GM21619 (cell line): Measurements from ENCODE around the gene SLC7A10.
"Not testable (repeated sequence)": the region's sequence is repeated elsewhere in the genome, so short reads cannot be mapped to it uniquely, and the experiment has no call there.

Experiments
- ATAC-seq: cut with Tn5 transposase; IDR thresholded peaks from one replicate; pipeline ENCODE4 v1.9.1; 2021; ENCODE audit not compliant: unreplicated experiment

Gene SLC7A10

DNA sequence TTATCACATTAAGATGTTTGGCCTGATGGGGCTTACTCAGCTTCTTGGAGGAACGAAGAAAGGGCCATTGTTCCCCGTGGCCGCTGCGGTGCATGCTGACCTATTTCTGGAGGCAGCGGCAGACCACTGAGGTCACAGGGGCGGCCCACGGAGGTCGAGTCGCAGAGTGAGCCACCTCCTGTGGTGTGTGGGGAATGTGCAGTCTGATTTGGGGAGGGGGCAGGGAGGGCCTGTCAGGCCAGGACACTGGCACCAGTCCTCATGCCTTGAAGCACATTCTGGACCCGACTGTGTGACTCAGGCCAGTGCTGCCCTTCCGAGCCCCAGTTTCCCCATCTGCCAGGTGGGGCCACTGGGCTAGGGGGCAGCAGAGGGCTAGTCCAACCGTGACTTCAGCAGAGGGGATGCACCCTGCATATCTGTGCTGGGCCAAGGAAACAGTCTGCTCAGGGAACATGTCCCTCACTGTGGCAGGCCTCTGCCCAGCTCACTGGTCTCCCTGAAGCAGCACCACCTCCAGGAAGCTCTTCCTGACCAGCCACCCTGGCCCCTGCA, 6.3 kb downstream of the SLC7A10 start:
- no peak for ATAC-seq

DNA sequence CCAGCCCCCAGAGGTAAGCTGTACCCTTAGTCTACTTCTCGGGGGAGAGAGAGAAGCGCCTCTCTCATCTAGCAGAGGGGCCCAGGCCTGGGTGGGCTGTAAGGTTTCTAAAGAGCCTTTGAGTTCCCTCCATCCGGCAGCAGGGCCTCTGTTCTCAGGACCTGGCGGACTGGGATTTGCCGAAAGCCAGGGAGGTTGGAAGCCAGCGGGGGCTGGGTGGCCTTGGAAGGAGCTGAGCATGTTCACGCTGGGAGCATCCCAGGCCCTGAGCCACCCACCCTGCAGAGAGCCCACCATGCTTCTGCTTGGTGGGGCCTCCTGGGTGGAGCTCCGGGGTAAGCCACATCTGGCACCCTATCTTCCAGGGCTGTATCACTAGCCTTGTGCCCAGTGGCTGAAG, 7.8 kb downstream of the SLC7A10 start:
- ATAC-seq = no peak

DNA sequence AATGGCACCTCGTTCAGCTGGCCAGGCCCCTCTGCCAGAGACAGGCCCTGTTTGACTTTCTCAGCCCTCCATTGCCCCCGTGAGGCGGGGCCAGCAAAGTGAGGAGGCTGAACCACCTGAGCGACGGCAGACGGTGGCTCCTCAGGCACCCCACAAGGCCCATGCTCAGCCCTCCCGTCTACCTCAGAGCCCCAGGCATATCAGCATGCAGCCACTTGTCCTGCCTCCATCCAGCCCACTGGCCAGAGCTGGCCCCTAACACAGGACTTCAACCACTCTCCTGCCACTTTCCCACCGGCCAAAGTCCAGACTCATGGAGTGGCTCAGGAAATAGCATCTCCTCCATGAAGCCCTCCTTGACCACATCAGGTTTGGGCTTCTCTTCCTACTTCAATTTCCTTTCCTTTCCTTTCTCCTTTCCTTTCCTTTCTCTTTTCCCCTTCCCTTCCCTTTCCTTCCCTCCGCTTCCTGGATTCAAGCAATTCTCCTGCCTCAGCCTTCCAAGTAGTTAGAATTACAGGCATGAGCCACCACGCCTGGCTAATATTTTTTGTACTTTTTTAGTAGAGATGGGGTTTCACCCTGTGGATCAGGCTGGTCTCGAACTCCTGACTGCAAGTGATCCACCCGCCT, 9.3 kb downstream of the SLC7A10 start:
- ATAC-seq = no peak

DNA sequence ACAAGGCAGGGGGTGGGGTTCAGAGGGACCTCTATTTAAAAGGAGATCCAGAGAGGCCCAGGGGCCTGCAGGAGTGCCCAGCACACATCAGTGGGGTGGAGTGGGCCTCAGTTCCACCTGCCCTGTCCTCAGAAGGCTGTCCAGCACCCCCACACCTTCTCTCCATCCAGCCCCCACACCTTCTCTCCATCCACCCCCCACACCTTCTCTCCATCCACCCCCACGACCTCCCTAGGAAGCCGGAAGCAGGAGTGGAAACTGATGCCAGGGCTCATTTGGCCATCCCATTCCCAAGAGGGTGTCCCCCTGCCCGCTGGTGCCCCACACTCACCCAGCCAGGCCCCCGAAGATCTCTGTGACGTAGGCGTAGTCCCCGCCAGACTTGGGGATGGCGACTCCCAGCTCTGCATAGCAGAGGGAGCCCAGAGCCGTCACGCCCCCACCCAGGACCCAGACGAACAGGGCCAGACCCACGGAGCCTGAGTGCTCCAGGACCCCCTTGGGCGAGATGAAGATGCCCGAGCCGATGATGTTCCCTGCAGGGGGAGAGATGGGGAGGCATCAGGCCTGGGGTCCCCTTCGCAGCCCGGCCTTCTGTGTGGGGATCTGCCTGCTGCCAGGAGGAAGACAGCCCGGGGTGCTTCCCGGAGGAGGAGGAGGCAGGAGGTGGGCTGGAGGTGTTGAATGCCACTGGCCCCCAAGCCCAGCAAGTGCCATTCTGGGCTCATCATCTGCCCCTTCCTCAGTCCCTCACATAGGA, 10.0 kb downstream of the SLC7A10 start:
- no peak for ATAC-seq

DNA sequence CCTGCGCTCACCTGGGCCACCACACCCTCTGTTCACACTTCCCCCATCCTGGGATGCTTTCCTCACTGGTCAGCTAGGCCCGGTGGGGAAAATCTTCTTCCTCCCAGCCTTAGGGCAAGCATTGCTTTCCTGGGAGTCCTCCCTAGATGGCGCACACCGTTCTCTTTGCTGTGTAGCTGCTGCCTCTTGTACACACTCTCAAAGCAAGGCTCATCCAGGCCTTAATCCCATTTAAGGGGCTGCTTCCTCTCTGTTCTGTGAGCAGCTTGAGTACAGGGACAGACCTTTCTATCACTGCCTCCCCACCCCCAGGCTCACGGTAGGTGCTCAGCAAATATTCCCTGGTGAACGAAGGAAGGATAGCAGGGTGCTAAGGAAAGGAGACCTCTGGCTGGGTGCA, 11.1 kb downstream of the SLC7A10 start:
- ATAC-seq = no peak

DNA sequence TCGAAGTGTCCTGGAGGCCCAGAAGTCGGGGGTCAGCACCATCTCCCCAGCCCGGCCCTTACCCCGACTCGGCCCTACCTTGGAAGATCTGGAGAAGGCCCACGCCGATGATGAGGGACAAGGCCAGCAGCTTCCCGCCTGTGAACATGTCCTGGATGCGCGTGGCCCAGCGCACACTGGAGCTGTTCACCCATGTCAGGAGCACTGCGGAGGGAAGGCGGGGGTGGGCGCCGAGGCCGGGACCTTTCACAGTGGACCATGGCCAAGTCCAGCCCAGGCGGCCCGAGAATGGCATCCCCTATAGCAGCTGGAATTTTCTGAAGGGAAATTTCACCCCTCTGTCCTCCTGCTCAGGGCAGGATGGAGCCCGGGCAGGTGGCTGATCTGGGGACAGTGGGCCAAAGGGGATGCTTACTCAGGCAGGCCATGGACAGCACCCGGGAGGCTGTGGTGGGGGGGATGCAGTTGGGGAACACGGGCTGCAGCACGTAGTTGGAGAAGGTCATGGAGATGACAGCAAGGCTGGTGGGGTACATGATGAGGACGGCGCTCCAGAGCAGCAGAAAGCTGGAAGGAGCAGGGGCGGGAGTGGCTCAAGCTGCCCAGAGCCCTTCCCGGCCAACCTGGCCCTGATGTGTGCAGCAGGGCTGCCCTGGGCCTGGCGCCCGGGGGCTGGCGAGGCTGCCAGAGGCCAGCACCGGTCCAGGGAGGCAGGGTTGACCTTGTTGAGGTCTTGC, 13.0 kb downstream of the SLC7A10 start:
- no peak for ATAC-seq

DNA sequence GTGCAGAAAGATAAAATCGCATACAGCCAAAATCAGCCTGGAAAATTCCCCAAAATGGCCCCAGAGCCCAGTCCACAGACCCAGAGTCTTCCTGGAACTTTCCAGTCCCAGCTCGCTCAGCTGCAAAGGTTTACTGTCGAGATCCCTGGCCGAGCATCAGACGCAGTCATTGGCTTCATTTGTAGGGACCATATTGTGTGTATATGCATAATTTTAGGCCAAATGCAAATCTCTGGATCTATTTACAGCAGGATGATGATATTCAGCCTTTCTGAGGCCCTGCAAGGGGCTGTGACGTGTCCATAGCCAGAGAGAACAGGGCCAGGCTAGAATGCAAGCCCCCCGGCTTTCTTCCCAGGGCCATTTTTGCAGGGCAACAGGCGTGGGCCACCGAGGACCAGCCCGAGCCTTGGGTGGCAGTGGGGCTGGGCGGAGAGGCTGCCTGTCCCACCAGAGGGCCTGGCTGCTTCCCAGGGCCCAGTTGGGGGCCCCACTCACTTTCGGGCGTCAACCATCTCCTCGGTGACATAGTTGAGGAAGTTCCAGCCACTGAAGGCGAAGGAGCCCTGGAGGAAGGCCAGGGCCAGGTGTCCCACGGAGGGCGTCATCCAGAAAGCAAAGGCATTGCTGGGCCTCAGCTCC, 13.7 kb downstream of the SLC7A10 start:
- no peak for ATAC-seq

DNA sequence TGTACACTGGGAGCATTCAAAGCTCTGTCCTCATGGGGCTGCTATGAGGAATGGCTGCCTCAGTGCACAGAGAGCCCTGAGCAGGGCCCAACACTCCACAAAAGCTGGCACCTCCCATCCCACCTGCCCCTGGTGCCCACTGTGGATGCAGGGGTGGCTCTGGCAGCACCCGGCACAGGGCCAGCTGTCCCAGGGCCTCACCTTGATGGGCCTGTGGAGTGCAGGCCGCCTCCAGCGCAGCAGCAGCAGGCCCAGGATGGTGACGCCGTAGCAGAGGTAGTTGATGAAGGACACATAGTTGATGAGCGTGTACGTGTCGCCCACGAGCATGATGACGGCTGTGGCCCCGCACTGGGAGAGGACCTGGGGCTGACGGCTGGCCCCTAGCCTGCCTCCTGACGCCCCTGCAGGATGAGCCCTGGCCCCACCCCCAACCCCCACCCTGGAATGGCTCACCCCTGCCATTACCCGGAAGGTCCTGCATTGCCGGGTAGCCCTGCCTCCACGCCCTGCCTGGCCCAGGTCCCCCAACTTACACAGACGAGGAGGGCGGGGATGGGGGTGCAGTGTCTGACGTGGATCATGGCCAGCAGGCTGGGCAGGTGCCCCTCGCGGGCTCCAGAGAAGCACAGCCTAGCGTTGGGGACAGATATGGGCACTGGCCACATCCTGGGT, 15.2 kb downstream of the SLC7A10 start:
- ATAC-seq = no peak

DNA sequence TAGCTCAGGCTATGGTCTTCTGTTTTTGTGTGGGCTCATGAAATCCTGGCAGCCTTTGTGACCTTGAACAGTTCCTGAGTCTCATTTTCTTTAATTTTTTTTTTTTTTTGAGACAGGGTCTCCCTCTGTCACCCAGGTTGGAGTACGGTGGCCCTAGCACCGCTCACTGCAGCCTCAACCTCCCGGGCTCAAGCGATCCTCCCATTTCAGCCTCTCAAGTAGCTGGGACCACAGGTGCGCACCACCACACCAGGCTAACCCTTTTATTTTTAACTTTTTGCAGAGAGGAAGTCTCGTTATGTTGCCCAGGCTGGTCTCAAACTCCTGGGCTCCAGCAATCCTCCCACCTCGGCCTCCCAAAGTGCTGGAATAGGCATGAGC, 15.8 kb downstream of the SLC7A10 start:
- ATAC-seq = not testable (repeated sequence)

DNA sequence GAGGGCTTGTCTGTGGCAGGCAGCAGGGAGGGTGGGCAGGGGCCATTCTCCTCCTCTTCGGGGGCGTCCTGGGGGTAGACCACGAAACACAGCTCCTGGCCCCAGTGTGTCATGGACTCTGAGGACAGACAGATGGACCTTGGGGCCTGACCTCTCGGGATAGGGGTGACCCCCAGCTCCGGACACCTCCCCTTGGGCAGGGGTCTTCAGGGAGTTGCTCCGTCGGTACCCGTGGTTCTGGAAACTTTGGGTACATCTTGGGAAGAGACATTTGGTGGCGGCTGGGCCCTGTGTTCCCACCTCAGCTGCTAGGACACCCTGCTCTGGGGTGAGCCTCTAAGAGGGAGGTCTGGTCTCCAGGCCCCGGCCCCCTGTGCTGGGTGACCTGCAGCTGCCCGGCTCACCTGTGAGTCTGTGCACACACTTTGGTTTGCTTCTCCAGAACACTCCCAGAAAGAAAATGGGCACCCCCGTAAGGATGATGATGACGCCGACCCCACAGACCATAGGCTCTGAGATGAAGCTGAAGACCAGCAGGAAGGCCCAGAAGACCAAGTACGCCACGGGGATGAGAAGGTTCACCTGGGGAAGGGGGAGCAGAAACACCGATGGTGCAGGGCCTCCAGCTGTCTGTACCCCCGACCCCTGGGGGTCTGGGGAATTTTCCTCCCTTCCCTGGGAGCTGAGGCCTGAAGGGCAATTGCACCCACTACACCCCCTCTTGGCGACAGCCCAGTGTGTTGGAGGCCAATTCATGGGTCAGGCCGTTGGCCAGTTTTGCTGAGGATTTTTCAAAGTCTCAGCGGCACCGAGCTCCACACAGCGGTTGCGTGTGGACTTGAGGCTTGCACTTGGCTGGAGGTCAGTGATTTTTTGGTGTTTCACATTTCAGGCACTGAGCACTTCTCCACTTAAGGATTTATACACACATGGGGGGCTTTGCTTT, 16.5 kb downstream of the SLC7A10 start:
- ATAC-seq = no peak

DNA sequence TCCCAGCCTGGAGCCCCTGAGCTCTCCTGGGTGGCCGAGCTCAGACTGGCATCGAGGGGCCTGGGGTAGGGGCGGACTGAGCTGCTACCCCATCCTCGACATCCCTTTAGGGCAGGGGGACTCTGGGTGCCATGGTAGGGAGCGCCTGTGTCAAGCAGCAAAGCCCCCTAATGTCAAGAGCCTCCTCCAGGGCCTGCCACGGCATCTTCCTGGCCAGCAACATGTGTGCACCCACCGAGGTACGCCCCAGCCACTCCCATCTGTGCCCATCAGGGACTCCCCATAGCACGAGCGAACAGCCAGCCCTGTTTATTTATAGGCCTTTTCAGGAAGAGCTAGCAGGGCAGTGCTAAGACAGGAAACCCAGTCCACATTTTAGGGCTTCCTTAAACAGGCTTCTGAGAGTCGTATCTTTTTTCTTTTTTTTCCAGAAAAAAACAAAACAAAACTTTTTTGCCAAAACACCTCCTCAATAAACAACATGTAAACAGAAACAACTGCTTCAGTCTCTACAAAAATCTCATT, 17.2 kb downstream of the SLC7A10 start:
- no peak for ATAC-seq

DNA sequence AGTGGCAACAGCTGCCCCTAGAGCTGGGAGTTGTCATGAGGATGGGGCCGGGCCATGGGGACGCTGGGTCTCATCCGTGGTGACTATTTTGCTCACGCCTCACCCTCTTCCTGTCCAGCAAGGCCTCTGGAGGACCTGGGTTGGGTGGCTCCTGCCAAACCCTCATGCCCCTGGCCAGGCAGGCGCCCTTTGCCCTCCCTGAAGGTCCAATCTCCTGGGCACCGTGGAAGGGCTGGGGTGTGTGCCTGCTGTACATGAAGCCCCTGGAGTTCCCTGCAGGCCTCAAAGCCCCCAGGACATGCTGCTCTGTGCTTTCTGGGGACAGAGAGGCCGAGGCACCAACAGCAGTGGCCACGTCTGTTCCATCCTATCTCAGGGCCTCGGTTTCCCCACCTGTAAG, 17.7 kb downstream of the SLC7A10 start:
- no peak for ATAC-seq

DNA sequence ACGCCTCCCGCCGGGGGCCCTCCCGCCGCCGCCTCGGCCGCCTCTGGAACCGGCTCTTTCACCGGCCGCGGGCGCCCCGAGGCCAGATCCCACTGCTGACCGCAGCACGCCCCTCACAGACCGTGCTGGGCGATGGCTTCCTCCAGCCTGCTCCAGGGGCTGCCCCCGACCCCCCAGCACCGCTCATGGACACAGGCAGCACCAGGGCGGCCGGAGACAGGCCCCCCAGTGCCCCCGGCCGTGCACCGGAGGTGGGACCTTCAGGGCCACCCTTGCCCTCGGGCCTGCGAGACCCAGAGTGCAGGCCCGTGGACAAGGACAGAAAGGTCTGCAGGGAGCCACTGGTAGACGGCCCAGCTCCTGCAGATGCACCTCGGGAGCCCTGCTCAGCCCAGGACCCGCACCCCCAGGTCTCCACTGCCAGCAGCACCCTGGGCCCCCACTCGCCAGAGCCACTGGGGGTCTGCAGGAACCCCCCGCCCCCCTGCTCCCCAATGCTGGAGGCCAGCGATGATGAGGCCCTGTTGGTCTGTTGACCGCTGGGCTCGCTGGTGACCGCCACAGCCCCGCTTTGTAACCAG, 18.5 kb downstream of the SLC7A10 start:
- no peak for ATAC-seq

DNA sequence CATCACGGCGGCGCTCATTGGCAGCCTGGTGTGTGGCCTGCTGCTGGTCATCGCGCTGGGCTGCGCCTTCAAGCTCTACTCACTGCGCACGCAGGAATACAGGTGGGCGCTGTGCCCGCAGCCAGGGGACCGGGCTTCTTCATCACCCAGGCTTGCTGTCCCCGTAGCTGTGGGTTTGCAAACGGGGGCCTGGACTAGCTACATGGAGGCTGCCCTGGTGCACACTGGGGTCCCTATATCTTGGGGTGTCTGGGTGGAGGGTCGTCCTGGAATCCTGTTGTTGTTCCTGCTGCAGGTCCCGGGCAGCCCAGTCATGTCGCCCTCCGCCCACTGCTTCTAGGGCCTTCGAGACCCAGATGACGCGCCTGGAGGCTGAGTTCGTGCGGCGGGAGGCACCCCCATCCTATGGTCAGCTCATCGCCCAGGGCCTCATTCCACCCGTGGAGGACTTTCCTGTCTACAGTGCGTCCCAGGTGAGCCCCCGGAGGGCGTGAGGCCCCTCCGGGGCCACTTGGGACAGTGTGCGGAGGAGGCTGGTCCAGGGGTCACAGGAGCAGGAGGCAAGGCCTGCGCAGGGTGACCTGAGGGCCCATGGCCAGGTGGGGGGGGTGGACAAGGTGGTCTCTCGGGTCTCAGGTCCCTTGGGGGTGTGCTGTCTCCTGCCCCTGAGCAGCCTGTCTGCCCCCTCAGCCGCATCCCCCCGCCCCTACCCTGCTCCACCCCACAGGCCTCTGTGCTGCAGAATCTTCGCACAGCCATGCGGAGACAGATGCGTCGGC, 19.2 kb downstream of the SLC7A10 start:
- no peak for ATAC-seq

DNA sequence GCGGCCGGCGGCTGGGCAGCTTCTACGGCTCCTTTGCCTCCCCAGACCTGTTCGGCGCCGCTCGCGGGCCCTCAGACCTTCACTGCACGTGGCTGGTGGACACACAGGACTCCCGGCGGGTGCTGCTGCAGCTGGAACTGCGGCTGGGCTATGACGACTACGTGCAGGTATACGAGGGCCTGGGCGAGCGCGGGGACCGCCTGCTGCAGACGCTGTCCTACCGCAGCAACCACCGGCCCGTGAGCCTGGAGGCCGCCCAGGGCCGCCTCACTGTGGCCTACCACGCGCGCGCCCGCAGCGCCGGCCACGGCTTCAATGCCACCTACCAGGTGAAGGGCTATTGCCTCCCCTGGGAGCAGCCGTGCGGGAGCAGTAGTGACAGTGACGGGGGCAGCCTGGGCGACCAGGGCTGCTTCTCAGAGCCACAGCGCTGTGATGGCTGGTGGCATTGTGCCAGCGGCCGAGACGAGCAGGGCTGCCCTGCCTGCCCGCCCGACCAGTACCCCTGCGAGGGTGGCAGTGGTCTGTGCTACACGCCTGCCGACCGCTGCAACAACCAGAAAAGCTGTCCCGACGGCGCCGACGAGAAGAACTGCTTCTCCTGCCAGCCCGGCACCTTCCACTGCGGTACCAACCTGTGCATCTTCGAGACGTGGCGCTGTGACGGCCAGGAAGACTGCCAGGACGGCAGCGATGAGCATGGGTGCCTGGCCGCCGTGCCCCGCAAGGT, 20.0 kb downstream of the SLC7A10 start:
- no peak for ATAC-seq

DNA sequence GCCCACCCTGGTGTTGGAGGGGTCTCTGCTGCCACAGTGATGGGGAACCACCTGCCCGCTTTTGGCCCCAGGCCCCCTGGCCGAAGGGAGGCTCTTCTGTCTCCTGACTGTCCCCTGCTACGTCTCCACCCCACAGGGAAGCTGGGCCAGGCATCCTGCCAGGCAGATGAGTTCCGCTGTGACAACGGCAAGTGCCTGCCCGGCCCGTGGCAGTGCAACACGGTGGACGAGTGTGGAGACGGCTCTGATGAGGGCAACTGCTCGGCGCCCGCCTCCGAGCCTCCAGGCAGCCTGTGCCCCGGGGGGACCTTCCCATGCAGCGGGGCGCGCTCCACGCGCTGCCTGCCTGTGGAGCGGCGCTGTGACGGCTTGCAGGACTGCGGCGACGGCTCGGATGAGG, 20.5 kb downstream of the SLC7A10 start:
- ATAC-seq = no peak

DNA sequence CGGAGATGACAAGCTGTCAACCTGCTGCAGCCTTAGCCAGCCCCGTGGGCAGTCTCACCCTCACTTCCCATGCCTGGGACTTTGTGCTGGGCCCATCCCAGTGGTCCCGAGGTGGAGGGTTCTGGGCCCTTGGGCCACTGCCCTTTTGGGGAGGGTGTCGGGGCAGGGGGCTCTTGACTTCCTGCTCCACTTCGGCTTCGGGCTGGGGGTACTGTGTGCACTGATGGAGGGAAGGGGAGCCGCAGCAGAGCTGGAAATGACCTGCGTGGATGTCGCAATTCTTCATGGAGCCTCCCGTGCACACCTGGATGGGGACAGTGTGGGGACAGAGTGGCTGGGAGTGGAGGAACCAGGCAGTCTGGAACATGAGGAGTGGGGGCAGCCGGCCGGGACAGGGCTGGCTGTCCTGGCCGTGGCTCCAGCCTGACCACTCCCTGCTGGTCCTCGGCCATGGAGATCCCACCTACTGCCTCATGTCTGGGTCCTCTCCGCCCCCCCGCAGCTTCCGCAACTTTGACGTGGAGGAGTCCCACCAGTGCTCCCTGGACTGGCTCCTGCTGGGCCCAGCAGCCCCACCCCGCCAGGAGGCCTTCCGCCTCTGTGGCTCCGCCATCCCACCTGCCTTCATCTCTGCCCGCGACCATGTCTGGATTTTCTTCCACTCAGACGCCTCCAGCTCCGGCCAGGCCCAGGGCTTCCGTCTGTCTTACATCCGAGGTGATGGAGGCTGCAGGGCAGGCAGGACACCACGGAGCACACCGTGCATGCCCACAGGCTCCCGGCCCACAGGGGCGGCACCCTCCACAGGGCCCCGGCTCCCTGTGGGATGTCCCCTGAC, 21.3 kb downstream of the SLC7A10 start:
- ATAC-seq = no peak
